Measurements from ENCODE around the gene PARD3B.

DNA sequence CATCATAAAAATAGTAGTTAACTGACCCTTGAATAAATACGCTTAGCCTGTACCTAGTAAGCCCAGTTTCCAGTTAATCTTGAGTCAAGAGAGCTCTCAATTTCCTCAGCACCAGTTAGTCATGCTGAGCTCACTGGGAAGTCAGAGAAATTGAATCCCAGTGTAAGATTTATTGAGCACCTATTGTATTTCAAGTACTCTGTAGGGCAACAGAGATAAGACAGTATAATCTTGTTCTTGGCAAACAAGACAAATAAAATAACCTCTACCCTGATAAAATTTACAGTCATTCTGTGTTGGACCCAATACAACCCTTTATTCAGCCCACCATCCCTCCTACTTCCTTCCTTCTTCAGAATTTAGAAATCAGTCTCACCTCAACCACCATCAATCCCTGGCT, 1065.2 kb downstream of the PARD3B start:
- TF ChIP-seq, protein P1, sequence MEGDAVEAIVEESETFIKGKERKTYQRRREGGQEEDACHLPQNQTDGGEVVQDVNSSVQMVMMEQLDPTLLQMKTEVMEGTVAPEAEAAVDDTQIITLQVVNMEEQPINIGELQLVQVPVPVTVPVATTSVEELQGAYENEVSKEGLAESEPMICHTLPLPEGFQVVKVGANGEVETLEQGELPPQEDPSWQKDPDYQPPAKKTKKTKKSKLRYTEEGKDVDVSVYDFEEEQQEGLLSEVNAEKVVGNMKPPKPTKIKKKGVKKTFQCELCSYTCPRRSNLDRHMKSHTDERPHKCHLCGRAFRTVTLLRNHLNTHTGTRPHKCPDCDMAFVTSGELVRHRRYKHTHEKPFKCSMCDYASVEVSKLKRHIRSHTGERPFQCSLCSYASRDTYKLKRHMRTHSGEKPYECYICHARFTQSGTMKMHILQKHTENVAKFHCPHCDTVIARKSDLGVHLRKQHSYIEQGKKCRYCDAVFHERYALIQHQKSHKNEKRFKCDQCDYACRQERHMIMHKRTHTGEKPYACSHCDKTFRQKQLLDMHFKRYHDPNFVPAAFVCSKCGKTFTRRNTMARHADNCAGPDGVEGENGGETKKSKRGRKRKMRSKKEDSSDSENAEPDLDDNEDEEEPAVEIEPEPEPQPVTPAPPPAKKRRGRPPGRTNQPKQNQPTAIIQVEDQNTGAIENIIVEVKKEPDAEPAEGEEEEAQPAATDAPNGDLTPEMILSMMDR (IDR thresholded peaks at IDR 0.05), result no peak
- TF ChIP-seq POLR2AphosphoS5 (IDR thresholded peaks at IDR 0.05) (no peak), POLR2A (IDR thresholded peaks at IDR 0.05) (no peak)

All from transverse colon (tissue), 4 donors.